Esophagus (tissue), 2 donors: Measurements from ENCODE around the gene MACROD2. TPM values are rescaled to one million over a fixed set of nuclear protein-coding genes. Genes with fewer than 3 reads are reported as not detected.

Source experiments
- H3K27ac ChIP-seq, 2 donors: one replicate each; pipeline ENCODE4 v1.5.1; 2013; ENCODE audit warnings: low read depth in 2 of 2, mild to moderate bottlenecking in 2 of 2, inconsistent platforms in 1 of 2, low read length in 1 of 2, moderate library complexity in 1 of 2
- H3K27me3 ChIP-seq, 2 donors: one replicate each; pipeline ENCODE4 v1.6.1; 2013; ENCODE audit warnings: low read length in 2 of 2, control low read depth in 1 of 2, mild to moderate bottlenecking in 1 of 2; ENCODE audit not compliant: insufficient read depth in 2 of 2, control insufficient read depth in 1 of 2
- H3K36me3 ChIP-seq, 2 donors: one replicate each; pipeline ENCODE4 v1.6.1; 2013; ENCODE audit warnings: low read length in 1 of 2; ENCODE audit not compliant: control insufficient read depth in 2 of 2, insufficient read depth in 2 of 2
- H3K4me1 ChIP-seq, 2 donors: one replicate each; pipeline ENCODE4 v1.6.1; 2013; ENCODE audit warnings: low read length in 1 of 2; ENCODE audit not compliant: control insufficient read depth in 2 of 2, insufficient read depth in 2 of 2
- H3K4me3 ChIP-seq, 2 donors: one replicate each; pipeline ENCODE4 v1.5.1; 2013; ENCODE audit warnings: low read length in 2 of 2, mild to moderate bottlenecking in 2 of 2, low read depth in 1 of 2, moderate library complexity in 1 of 2
- H3K9me3 ChIP-seq, 2 donors: one replicate each; pipeline ENCODE4 v1.6.1; 2013; ENCODE audit warnings: mild to moderate bottlenecking in 2 of 2, low read depth in 1 of 2, low read length in 1 of 2, moderate library complexity in 1 of 2; ENCODE audit not compliant: control insufficient read depth in 2 of 2, insufficient read depth in 1 of 2
- WGBS, 2 donors: extraction: QIAGEN DNeasy Blood & Tissue Kit; methylation state at CpG; one replicate each; pipeline ENCODE4 v1.1.7; 2013; 5-methylcytosine and 5-hydroxymethylcytosine counted together
- polyA plus RNA-seq, 2 donors: library from polyadenylated mRNA; stranded (reverse); fragments of 200-250 nt; gene quantifications; one replicate each; pipeline ENCODE4 v1.2.3, GENCODE V29; 2013
- donor health status: healthy with polysubstance abuse.
- donor health status: Bipolar disorder and iron deficiency.

MACROD2 gene
- polyA plus RNA-seq, 2 donors: 0.64 to 1.9 TPM

DNA sequence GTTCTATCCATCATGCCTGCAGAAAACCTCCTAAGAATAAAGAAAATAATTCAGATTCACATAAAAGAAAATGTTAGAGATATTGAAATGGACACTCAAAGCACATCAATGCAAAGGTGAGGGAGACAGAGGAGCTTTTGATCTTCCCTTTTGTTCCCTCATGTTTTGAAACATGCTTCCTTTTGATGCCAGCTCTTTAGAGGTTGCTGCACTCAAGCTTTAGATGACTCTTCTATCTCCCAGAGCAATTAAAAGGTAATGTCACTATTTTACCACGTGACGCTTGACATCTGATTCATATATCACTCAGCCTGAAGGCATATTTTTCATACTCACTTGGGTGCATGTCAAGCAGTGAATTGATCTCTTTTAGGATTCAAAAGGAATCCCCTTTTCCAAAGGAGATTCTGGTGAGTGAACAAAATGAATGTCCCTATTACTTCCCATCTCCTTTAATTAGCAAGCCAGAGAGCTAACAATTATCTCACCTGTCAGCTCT, 1551.3 kb downstream of the MACROD2 start:
- Histone ChIP-seq H3K36me3 (no peaks in the 10 kb centered on the region), H3K4me1 (no peaks in the 10 kb centered on the region), H3K4me3 (no peak overlapping the region), H3K27me3 (no peaks in the 10 kb centered on the region), H3K9me3 (peaks cover 3% of the 10 kb centered on the region in 2 donors), H3K27ac (no peak overlapping the region)
- WGBS, 2 donors: 53 to 57% methylated on average over 2 of the region's 2 CpGs

DNA sequence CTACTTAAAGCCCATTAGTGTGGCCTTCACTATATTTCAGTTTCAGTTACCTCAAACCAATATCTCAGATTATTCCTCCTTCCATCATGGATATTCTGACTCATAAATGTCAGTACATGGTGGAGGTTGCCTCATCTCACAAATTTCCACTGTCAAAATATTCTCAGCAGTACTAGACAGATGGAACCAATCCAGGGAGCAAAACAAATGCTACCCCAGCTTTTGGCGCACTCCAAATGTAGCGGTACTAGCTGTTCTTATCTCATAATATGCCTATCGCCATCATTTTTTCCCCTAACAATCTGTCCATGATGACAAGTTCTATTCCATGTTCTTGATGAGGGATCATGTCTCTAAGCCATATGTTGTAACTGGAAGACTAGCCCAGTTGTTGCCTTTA, 1551.8 kb downstream of the MACROD2 start:
- Histone ChIP-seq H3K9me3 (peaks cover 3% of the 10 kb centered on the region in 2 donors), H3K27ac (no peak overlapping the region), H3K36me3 (no peaks in the 10 kb centered on the region), H3K4me3 (no peak overlapping the region), H3K27me3 (no peaks in the 10 kb centered on the region), H3K4me1 (no peaks in the 10 kb centered on the region)
- WGBS, 2 donors: 94 to 95% methylated on average over 3 of the region's 3 CpGs

DNA sequence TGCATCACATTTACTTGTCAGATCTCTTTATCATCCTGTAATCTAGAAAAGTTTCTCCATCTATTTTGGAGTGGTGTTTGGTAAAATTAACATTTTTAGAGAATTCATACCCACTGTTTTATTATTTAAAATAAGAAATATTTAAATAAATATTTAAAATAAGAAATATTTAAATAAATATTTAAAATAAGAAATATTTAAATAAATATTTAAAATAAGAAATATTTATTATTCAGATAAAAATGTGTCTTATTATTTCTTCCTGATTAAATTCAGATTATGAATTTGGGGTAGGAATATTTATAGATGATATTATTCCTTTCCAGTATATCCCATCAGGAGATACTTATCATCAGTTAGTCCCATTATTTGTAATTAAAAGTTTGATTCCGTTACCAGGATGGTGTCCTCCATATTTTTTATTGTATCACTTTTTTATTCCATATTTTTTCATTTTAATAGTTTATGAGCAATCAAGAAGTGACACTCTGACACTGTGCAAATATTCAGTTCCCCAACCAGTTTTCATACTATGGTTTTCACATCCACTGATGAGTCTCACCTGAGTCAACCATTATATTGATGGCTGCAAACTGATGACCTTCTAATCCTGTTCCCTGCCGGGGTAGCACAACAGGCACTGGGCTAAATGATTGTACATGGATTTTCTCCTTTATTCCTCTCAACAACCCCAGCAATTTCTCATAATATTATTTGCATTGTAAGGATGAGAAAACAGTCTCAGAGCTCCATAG, 1555.0 kb downstream of the MACROD2 start:
- H3K27ac ChIP-seq: no peak overlapping the region
- H3K9me3 ChIP-seq: peaks cover 0 to 3% of the 10 kb centered on the region in 2 donors
- H3K27me3 ChIP-seq: no peaks in the 10 kb centered on the region
- no peak overlapping the region for H3K4me3 ChIP-seq
- H3K4me1 ChIP-seq: no peaks in the 10 kb centered on the region
- no peaks in the 10 kb centered on the region for H3K36me3 ChIP-seq
- WGBS, 2 donors: 79 to 84% methylated on average over 2 of the region's 2 CpGs

DNA sequence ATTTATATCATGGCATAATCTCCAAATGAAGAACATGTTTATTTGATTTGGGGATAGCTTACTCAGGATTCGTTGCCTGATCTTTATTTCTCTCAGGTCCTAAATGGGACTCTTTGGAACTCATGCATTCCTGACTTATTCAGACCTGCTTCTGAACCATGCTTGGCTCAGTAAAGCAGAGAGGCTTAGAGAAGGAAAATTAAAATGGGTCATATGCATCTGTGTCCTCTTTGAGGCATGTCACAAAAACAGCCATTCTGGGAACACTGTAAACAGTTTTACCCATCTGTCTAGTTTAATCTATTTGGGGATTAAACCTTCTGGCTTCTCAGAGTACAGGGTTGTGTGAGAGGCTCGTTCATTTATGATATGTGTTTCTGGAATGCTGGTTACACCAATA, 1560.6 kb downstream of the MACROD2 start:
- H3K4me3 ChIP-seq: no peak overlapping the region
- no peaks in the 10 kb centered on the region for H3K36me3 ChIP-seq
- H3K27ac ChIP-seq: no peak overlapping the region
- WGBS, 2 donors: 18 to 21% methylated on average over 2 of the region's 2 CpGs
- no peaks in the 10 kb centered on the region for H3K4me1 ChIP-seq
- H3K9me3 ChIP-seq: no peaks in the 10 kb centered on the region
- H3K27me3 ChIP-seq: no peaks in the 10 kb centered on the region

DNA sequence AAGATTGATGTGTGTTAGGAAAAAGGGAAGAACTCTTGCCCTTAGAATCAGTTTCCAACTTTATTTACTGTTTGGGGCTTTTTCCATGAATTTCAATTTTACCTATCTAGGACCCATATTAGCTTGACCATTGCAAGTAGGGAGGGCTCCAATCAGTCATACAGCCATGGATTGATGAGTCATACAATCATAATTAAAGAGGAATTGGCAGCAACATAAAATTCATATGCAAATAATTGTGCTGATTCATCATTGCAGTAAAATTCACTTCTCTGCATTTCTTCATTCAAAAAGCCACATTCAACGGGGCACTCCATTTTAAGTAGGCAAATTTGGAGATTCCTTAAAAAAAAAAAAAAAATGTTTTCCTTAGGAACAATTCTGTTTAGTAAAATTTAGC, 1561.6 kb downstream of the MACROD2 start:
- 44 to 65% methylated on average over 1 of the region's 1 CpG for WGBS, 2 donors
- Histone ChIP-seq H3K36me3 (no peaks in the 10 kb centered on the region), H3K4me1 (no peaks in the 10 kb centered on the region), H3K4me3 (no peak overlapping the region), H3K9me3 (no peaks in the 10 kb centered on the region), H3K27ac (no peak overlapping the region), H3K27me3 (no peaks in the 10 kb centered on the region)

DNA sequence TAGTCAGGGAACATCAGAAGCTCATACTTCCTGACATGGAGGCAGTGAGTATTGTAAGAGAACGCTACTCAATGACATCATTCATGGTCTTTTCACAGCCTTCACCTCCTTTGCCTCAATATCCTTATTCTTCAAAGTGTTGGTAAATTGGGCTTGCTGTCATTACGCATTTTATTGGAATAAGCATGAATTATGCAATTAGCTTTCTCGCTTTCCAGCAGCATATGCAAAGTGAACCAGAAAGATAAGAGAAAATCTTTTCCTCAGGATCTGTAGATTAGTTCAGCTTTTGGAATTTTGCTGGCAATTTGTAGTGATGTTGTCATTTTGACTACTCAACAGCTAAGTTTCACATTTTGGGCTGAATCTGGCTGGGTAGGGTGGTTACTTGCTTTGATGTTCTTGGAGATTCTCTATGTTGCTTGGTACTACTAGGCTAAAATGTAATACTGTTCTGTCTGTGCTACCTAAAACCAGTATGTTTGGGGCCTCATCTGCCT, 1565.8 kb downstream of the MACROD2 start:
- Histone ChIP-seq H3K27me3 (no peaks in the 10 kb centered on the region), H3K36me3 (no peaks in the 10 kb centered on the region), H3K4me3 (no peak overlapping the region), H3K9me3 (no peaks in the 10 kb centered on the region), H3K4me1 (no peaks in the 10 kb centered on the region), H3K27ac (no peak overlapping the region)
- 89 to 92% methylated on average over 3 of the region's 3 CpGs for WGBS, 2 donors

DNA sequence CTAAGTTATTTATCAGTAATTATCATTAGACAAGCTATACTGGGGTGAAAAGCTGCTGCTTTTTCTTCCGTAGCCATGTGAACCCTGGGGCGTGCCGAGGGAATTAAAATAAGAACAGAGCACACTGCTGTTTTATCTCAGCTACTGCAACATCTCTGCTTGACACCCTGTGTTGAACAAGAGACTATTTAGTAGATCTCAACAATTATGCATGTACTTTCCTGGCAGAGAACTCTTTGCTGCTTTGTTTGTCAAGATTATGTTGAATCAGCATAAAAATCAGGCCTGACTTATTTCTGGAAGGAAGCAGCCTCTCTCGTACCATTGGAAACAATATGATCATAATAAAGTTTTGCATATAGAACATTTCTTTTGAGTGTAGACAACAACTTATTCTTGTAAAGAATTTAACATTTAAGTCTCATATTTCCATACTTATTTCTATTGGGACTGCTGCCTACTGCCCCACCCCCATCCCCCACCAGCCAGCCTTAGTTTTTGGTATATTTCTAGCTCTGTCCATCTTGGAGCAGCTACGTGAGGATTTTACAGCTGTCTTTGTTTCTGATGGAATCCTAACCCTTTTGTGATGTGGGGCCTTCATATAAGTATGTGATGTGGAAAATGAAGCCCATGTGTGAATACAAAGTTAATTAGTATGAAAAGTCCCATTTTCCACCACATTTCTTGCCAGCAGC, 1566.5 kb downstream of the MACROD2 start:
- Histone ChIP-seq H3K4me3 (no peak overlapping the region), H3K36me3 (no peaks in the 10 kb centered on the region), H3K9me3 (no peaks in the 10 kb centered on the region), H3K4me1 (no peaks in the 10 kb centered on the region), H3K27me3 (no peaks in the 10 kb centered on the region), H3K27ac (no peak overlapping the region)
- WGBS, 2 donors: 77 to 80% methylated on average over 5 of the region's 5 CpGs

DNA sequence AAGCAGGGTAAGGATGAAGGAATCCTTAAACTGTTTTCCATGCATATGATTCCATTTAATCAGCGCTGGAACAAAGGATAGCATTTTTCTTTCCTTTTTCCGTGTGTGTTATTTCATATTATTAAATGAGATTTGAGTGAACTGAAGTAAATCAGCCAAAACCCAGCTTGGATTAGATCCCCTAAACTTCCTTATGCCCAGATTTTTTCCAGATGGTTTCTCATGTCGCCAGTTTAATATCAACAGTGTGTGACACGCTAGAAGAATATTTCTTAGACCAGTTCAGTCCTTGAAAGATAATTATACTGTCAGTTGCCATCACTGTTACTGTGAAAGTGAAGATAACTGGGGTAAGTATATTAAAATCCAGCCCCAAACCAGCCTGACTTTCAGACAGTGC, 1568.5 kb downstream of the MACROD2 start:
- no peaks in the 10 kb centered on the region for H3K27me3 ChIP-seq
- 54 to 60% methylated on average over 4 of the region's 4 CpGs for WGBS, 2 donors
- no peaks in the 10 kb centered on the region for H3K36me3 ChIP-seq
- H3K9me3 ChIP-seq: no peaks in the 10 kb centered on the region
- no peaks in the 10 kb centered on the region for H3K4me1 ChIP-seq
- H3K27ac ChIP-seq: no peak overlapping the region
- no peak overlapping the region for H3K4me3 ChIP-seq

DNA sequence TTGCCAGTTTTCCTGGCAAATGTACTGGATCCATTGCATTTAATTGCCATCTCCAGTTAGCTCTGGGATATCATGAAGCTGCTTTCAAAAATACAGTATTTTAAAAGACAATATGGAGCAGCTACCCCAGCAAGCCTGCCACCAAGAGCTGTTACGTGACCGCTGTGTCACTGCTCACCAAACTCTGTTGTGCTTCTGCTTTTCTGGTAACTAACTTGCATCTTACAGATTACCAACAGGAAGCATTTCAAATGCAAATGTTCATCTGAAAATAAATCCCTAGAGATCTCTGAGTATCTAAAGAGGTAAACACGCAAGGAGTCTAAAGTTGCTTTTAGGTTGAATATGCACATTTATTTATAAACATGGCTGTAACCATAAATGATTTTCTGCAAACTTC, 1569.7 kb downstream of the MACROD2 start:
- 84 to 86% methylated on average over 3 of the region's 3 CpGs for WGBS, 2 donors
- Histone ChIP-seq H3K27ac (no peak overlapping the region), H3K9me3 (no peaks in the 10 kb centered on the region), H3K36me3 (no peaks in the 10 kb centered on the region), H3K27me3 (no peaks in the 10 kb centered on the region), H3K4me3 (no peak overlapping the region), H3K4me1 (no peaks in the 10 kb centered on the region)
